SK-N-SH (cell line): ENCODE measurements around the gene KRTAP12-2. TPM values are rescaled to one million over a fixed set of nuclear protein-coding genes. Genes with fewer than 3 reads are reported as not detected.

ENCODE experiments used
- CTCF ChIA-PET: fragments of 300-600, 350-600 bp; formaldehyde crosslinking; extraction: SDS; loops from one replicate; lab custom pipeline; 2021; lab: Yijun Ruan, JAX
- POLR2A ChIA-PET: fragments of 350-600 bp; sonication (Branson Sonifier 250); formaldehyde crosslinking; extraction: SDS; loops from one replicate; lab custom pipeline; 2020; ENCODE audit warnings: antibody characterized with exemption, inconsistent platforms; lab: Yijun Ruan, JAX
- DNase-seq: peaks from one replicate; pipeline ENCODE4 v3.0.0; 2012
- H2AFZ ChIP-seq: fragments of 200-600 bp; sonication (generic); 2 replicates; pipeline ENCODE4 v1.8.1; 2016; ENCODE audit warnings: antibody characterized with exemption, mild to moderate bottlenecking, low read depth
- H3F3A ChIP-seq: fragments of 200-600 bp; sonication (generic); replicated peaks from 2 replicates; pipeline ENCODE3; 2016; ENCODE audit warnings: antibody characterized with exemption, mild to moderate bottlenecking; ENCODE audit not compliant: insufficient read depth
- H3K27ac ChIP-seq, 2 experiments: fragments of 200-500 bp in 1 of 2; fragments of 200-600 bp in 1 of 2; sonication (Bioruptor generic) in 1 of 2; sonication (generic), shearing (Covaris generic) in 1 of 2; 2 replicates each; pipeline versions ENCODE4 v1.5.1 to v1.6.1; 2014 to 2016; ENCODE audit warnings: low read depth in 2 of 2, inconsistent platforms in 1 of 2, low read length in 1 of 2, mild to moderate bottlenecking in 1 of 2, mixed read lengths in 1 of 2
- H3K27me3 ChIP-seq: fragments of 200-600 bp; sonication (generic), shearing (Covaris generic); 2 replicates; pipeline ENCODE4 v1.6.1; 2016; ENCODE audit warnings: mixed run types; ENCODE audit not compliant: insufficient read depth
- H3K36me3 ChIP-seq, 2 experiments: fragments of 200-500 bp in 1 of 2; fragments of 200-600 bp in 1 of 2; sonication (Bioruptor generic) in 1 of 2; sonication (generic) in 1 of 2; replicated peaks in 1 of 2; 2 replicates each; pipeline versions ENCODE3 to v1.5.1; 2014 to 2016; ENCODE audit warnings: low read length in 1 of 2, mild to moderate bottlenecking in 1 of 2; ENCODE audit not compliant: insufficient read depth in 2 of 2, control insufficient read depth in 1 of 2
- H3K4me1 ChIP-seq, 2 experiments: fragments of 200-500 bp in 1 of 2; fragments of 200-600 bp in 1 of 2; sonication (Bioruptor generic) in 1 of 2; sonication (generic), shearing (Covaris generic) in 1 of 2; 2 replicates each; pipeline versions ENCODE4 v1.5.1 to v1.6.1; 2014 to 2016; ENCODE audit warnings: low read depth in 1 of 2, low read length in 1 of 2, mixed run types in 1 of 2; ENCODE audit not compliant: insufficient read depth in 2 of 2, control insufficient read depth in 1 of 2
- H3K4me2 ChIP-seq: fragments of 200-600 bp; sonication (generic), shearing (Covaris generic); 2 replicates; pipeline ENCODE4 v1.6.1; 2017; ENCODE audit warnings: mixed run types
- H3K4me3 ChIP-seq, 2 experiments: fragments of 200-500 bp in 1 of 2; fragments of 200-600 bp in 1 of 2; sonication (Bioruptor generic) in 1 of 2; sonication (generic), shearing (Covaris generic) in 1 of 2; 2 replicates each; pipeline versions ENCODE4 v1.5.1 to v1.8.1; 2014 to 2016; ENCODE audit warnings: low read depth in 2 of 2, inconsistent platforms in 1 of 2, low read length in 1 of 2, mild to moderate bottlenecking in 1 of 2, mixed read lengths in 1 of 2, moderate library complexity in 1 of 2
- H3K79me2 ChIP-seq: fragments of 200-600 bp; sonication (generic); 2 replicates; pipeline ENCODE4 v1.8.1; 2017; ENCODE audit warnings: mild to moderate bottlenecking; ENCODE audit not compliant: insufficient read depth
- H3K9ac ChIP-seq: fragments of 200-600 bp; sonication (generic); 2 replicates; pipeline ENCODE4 v1.6.1; 2017; ENCODE audit warnings: mixed run types
- H3K9me2 ChIP-seq: fragments of 200-600 bp; sonication (generic); 2 replicates; pipeline ENCODE4 v1.6.1; 2017; ENCODE audit warnings: mixed run types
- H3K9me3 ChIP-seq: fragments of 200-600 bp; sonication (generic); 2 replicates; pipeline ENCODE4 v1.6.1; 2017; ENCODE audit warnings: mixed run types, mild to moderate bottlenecking, moderate library complexity
- H4K20me1 ChIP-seq: fragments of 200-600 bp; sonication (generic); 2 replicates; pipeline ENCODE4 v1.6.1; 2017; ENCODE audit warnings: mild to moderate bottlenecking, mixed run types; ENCODE audit not compliant: insufficient read depth
- CHD2 ChIP-seq: fragments of 150-350 bp; IDR thresholded peaks from 2 replicates; pipeline ENCODE4 v1.6.1; 2018; ENCODE audit warnings: low read length; ENCODE audit not compliant: partially characterized antibody
- EZH2phosphoT487 ChIP-seq: fragments of 200-600 bp; sonication (generic); IDR thresholded peaks from 2 replicates; pipeline ENCODE4 v1.6.1; 2017; ENCODE audit warnings: low read depth, mixed run types, mild to moderate bottlenecking, antibody characterized with exemption, moderate library complexity, borderline replicate concordance
- POLR2AphosphoS5 ChIP-seq: IDR thresholded peaks from 2 replicates; pipeline ENCODE4 v1.6.1; 2012; ENCODE audit warnings: low read depth, low read length
- SMC3 ChIP-seq: IDR thresholded peaks from 2 replicates; pipeline ENCODE4 v1.6.1; 2012; ENCODE audit warnings: low read depth, low read length, improper control_type of control experiment
- WGBS: methylation state at CpG from one replicate; pipeline ENCODE4 v1.1.6; 2017; ENCODE audit warnings: low lambda C conversion rate; 5-methylcytosine and 5-hydroxymethylcytosine counted together
- polyA plus RNA-seq, 3 experiments: library from polyadenylated mRNA; depleted of rRNA; stranded (reverse); fragments of >200 nt; gene quantifications; 2 replicates each; pipeline ENCODE4 v1.2.3, GENCODE V29; 2012
- TF ChIP-seq, protein P1 (sequence below): IDR thresholded peaks from 2 replicates; pipeline ENCODE4; 2012
- TF ChIP-seq, protein P2 (sequence below): fragments of 200-600 bp; sonication (generic); IDR thresholded peaks from 2 replicates; pipeline ENCODE4 v1.6.1; 2017; ENCODE audit warnings: antibody characterized with exemption, mild to moderate bottlenecking, moderate library complexity
- TF ChIP-seq, protein P3 (sequence below): IDR thresholded peaks from 2 replicates; pipeline ENCODE4 v1.4.0; 2012; ENCODE audit warnings: low read depth, borderline replicate concordance

KRTAP12-2 gene
- polyA plus RNA-seq, 1 of the 3 experiments (the other 2 are of a cell fraction) = not detected

DNA sequence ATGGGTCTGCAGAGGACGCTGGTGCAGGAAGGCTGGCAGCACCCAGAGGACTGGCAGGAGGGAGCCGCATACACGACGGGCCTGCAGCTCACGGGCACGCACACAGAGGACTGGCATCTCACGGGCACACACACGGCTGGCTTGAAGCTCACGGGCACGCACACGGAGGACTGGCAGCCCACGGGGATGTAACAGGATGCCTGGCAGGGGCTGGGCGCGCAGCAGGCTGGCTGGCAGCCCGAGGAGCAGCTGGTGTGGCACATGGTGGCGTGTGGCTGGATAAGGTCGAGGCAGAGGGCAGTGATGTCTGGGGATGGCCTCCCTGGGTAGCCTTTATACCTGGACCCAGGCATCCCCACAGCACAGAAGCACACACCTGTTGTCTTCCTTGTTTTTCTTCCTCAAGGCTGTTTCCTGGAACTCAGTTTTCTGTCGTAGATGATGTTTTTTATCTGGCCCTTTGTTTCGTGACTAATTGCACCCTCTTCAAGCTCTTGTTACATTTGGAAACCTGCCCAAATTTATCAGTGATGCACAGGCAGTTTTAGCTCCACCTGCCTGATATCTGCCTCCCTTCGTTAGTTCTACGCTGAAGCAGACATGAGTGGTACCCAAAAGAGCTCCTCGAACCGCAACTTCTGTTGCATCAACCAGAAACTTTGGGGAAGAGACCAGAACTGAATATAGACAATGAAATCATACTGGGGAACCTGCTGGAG lies 15.3 kb upstream of the KRTAP12-2 start, which contains the start of gene KRTAP12-1:
TSS of gene KRTAP12-1 (minus strand) at position 303 of the 719 bp plus-strand sequence. CDS start at position 263, 40 bp downstream.
- H3K27me3 ChIP-seq = peaks cover 37% of the 10 kb centered on the region
- no peaks in the 10 kb centered on the region for H3F3A ChIP-seq
- no peaks in the 10 kb centered on the region for H4K20me1 ChIP-seq
- no peaks in the 10 kb centered on the region for H3K36me3 ChIP-seq
- no peaks in the 10 kb centered on the region for H3K9me3 ChIP-seq
- no peaks in the 10 kb centered on the region for H3K4me1 ChIP-seq
- no peak for TF ChIP-seq CHD2
- TF ChIP-seq SMC3 = no peak
- no peak for TF ChIP-seq POLR2AphosphoS5
- TF ChIP-seq EZH2phosphoT487 = no peak
- no peak within 1 kb of the TSS for H3K4me2 ChIP-seq
- CTCF ChIA-PET = interaction anchor here (1.1 kb wide), 1 partner anchor 9 kb away, joined by 3 read pairs; no protein-coding TSS in a partner anchor
- H3K4me3 ChIP-seq = no peak within 1 kb of the TSS
- DNase-seq = no peak
- H3K9ac ChIP-seq = no peak within 1 kb of the TSS
- no peak within 1 kb of the TSS for H2AFZ ChIP-seq
- H3K27ac ChIP-seq = no peak within 1 kb of the TSS
- POLR2A ChIA-PET = no interaction called here
- H3K79me2 ChIP-seq = no peaks in the 10 kb centered on the region
- WGBS = 10% methylated on average over 15 of the region's 23 CpGs
- no peaks in the 10 kb centered on the region for H3K9me2 ChIP-seq

DNA sequence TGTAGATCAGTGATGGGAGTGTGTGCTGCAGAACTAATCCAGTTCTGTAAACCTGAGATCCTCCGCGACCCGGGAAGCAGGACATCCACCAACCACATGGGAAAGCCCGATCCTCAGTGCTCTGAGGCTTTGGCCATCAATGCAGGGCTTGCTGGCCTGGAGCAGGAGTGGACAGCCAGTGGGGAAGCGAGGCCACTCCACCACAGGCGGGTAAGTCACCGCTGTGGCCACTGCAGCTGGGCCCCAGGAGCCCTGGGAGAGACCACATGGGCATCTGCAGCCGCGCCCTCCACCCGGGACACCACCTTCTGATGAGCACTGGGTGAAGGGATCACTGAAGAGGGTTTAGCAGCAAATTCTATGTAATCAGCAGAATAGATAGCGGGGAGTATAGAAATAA lies 14.4 kb upstream of the KRTAP12-2 start:
- Histone ChIP-seq H3F3A (no peaks in the 10 kb centered on the region), H3K36me3 (no peaks in the 10 kb centered on the region), H3K79me2 (no peaks in the 10 kb centered on the region), H3K4me2 (no peak overlapping the region), H3K9me2 (no peaks in the 10 kb centered on the region), H3K27ac (no peak overlapping the region), H3K9me3 (no peaks in the 10 kb centered on the region), H2AFZ (no peak overlapping the region), H3K27me3 (peaks cover 38% of the 10 kb centered on the region), H3K9ac (no peak overlapping the region), H4K20me1 (no peaks in the 10 kb centered on the region), H3K4me1 (no peaks in the 10 kb centered on the region), H3K4me3 (no peak overlapping the region)
- DNase-seq = no peak
- 13% methylated on average over 11 of the region's 11 CpGs for WGBS
- ChIA-PET CTCF (interaction anchor here (1.1 kb wide), 1 partner anchor 10 kb away, joined by 3 read pairs; no protein-coding TSS in a partner anchor), POLR2A (no interaction called here)
- TF ChIP-seq, protein P1, sequence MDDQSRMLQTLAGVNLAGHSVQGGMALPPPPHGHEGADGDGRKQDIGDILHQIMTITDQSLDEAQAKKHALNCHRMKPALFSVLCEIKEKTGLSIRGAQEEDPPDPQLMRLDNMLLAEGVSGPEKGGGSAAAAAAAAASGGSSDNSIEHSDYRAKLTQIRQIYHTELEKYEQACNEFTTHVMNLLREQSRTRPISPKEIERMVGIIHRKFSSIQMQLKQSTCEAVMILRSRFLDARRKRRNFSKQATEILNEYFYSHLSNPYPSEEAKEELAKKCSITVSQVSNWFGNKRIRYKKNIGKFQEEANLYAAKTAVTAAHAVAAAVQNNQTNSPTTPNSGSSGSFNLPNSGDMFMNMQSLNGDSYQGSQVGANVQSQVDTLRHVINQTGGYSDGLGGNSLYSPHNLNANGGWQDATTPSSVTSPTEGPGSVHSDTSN = no peak
- TF ChIP-seq, protein P2, sequence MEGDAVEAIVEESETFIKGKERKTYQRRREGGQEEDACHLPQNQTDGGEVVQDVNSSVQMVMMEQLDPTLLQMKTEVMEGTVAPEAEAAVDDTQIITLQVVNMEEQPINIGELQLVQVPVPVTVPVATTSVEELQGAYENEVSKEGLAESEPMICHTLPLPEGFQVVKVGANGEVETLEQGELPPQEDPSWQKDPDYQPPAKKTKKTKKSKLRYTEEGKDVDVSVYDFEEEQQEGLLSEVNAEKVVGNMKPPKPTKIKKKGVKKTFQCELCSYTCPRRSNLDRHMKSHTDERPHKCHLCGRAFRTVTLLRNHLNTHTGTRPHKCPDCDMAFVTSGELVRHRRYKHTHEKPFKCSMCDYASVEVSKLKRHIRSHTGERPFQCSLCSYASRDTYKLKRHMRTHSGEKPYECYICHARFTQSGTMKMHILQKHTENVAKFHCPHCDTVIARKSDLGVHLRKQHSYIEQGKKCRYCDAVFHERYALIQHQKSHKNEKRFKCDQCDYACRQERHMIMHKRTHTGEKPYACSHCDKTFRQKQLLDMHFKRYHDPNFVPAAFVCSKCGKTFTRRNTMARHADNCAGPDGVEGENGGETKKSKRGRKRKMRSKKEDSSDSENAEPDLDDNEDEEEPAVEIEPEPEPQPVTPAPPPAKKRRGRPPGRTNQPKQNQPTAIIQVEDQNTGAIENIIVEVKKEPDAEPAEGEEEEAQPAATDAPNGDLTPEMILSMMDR = no peak
- TF ChIP-seq CHD2 = no peak
- TF ChIP-seq, protein P3, sequence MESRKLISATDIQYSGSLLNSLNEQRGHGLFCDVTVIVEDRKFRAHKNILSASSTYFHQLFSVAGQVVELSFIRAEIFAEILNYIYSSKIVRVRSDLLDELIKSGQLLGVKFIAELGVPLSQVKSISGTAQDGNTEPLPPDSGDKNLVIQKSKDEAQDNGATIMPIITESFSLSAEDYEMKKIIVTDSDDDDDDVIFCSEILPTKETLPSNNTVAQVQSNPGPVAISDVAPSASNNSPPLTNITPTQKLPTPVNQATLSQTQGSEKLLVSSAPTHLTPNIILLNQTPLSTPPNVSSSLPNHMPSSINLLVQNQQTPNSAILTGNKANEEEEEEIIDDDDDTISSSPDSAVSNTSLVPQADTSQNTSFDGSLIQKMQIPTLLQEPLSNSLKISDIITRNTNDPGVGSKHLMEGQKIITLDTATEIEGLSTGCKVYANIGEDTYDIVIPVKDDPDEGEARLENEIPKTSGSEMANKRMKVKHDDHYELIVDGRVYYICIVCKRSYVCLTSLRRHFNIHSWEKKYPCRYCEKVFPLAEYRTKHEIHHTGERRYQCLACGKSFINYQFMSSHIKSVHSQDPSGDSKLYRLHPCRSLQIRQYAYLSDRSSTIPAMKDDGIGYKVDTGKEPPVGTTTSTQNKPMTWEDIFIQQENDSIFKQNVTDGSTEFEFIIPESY = no peak
